Neural cell (in vitro differentiated cells): Measurements from ENCODE around the gene CHIA.

Source experiments
- POLR2AphosphoS5 ChIP-seq: IDR thresholded peaks from 2 replicates; pipeline ENCODE4 v1.6.1; 2012
- TF ChIP-seq, protein P1 (sequence below): fragments of 450-650 bp; IDR thresholded peaks from 2 replicates; pipeline ENCODE4 v1.5.1; 2014; ENCODE audit warnings: antibody characterized with exemption, mild to moderate bottlenecking, moderate library complexity; ENCODE audit not compliant: poor library complexity, severe bottlenecking

DNA sequence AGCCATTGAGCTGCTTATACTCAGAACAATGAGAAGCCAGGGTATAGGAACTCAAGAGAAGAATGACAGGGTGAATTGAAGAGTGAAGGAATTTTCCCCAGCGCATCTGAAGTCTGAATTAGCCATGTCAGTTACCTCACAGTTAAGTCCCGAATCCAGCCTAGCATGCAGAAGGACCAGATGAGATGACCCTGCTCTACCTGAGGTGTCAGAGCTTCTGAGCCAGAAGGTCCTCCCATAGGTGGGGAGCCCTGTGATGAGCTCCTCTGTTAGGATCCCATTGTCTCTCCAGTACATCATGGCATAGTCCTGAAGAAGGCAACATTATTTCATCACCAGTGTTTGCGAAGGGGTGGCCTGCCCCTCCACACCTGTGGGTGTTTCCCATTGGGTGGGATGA, 68.7 kb downstream of the CHIA start:
- TF ChIP-seq, protein P1, sequence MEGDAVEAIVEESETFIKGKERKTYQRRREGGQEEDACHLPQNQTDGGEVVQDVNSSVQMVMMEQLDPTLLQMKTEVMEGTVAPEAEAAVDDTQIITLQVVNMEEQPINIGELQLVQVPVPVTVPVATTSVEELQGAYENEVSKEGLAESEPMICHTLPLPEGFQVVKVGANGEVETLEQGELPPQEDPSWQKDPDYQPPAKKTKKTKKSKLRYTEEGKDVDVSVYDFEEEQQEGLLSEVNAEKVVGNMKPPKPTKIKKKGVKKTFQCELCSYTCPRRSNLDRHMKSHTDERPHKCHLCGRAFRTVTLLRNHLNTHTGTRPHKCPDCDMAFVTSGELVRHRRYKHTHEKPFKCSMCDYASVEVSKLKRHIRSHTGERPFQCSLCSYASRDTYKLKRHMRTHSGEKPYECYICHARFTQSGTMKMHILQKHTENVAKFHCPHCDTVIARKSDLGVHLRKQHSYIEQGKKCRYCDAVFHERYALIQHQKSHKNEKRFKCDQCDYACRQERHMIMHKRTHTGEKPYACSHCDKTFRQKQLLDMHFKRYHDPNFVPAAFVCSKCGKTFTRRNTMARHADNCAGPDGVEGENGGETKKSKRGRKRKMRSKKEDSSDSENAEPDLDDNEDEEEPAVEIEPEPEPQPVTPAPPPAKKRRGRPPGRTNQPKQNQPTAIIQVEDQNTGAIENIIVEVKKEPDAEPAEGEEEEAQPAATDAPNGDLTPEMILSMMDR: no peak
- TF ChIP-seq POLR2AphosphoS5: no peak
